Activated CD8-positive, alpha-beta T cell treated with anti-CD3 and anti-CD28 coated beads, Interleukin-2, amount 10 ng/mL, durations not matched to agents 7 days and 5 days (primary cell): ENCODE data around the gene COA5. TPM values are rescaled to one million over a fixed set of nuclear protein-coding genes. Genes with fewer than 3 reads are reported as not detected.

Source experiments
- ATAC-seq: fragments of 150-1000 bp; cut with Tn5 transposase; one replicate; pipeline ENCODE4 v1.10.0; 2021; ENCODE audit warnings: moderate library complexity
- CTCF ChIA-PET: fragments of 350-600 bp; sonication (Branson Sonifier 250); formaldehyde crosslinking; loops from one replicate; lab custom pipeline; 2021; ENCODE audit warnings: antibody characterized with exemption; lab: Charles Lee
- POLR2A ChIA-PET: fragments of 350-600 bp; sonication (Branson Sonifier 250); formaldehyde crosslinking; loops from one replicate; lab custom pipeline; 2021; ENCODE audit warnings: antibody characterized with exemption; lab: Charles Lee
- DNase-seq: peaks from one replicate; pipeline ENCODE4 v3.0.0-alpha.2; 2020
- H3K27ac Mint-ChIP-seq: one replicate; pipeline ENCODE4 v1.8.0; 2021; ENCODE audit warnings: mild to moderate bottlenecking, mixed read lengths
- H3K27me3 Mint-ChIP-seq: one replicate; pipeline ENCODE4 v1.8.0; 2021; ENCODE audit warnings: low read depth, mixed read lengths
- H3K36me3 Mint-ChIP-seq: one replicate; pipeline ENCODE4 v1.8.0; 2021; ENCODE audit warnings: low read depth, mixed read lengths
- H3K4me1 Mint-ChIP-seq: one replicate; pipeline ENCODE4 v1.8.0; 2021; ENCODE audit warnings: low read depth, mixed read lengths
- H3K4me3 Mint-ChIP-seq: one replicate; pipeline ENCODE4 v1.8.0; 2021; ENCODE audit warnings: mild to moderate bottlenecking, mixed read lengths
- H3K9me3 Mint-ChIP-seq: one replicate; pipeline ENCODE4 v1.8.0; 2022; ENCODE audit warnings: mixed read lengths; ENCODE audit not compliant: insufficient read depth
- total RNA-seq, 2 experiments: library from RNA; stranded (reverse); gene quantifications; one replicate each; pipeline ENCODE4 v1.2.3, GENCODE V29; 2021

COA5 gene
- total RNA-seq, 2 experiments from 2014 or later = 18.8 to 21.8 TPM

GRCh38 chr2:98571796-98572195 lies 36.5 kb downstream of the COA5 start:
- H3K27me3 Mint-ChIP-seq = no peaks in the 10 kb centered on the region
- H3K4me3 Mint-ChIP-seq = no peak overlapping the region
- H3K4me1 Mint-ChIP-seq = peaks cover 2% of the 10 kb centered on the region
- CTCF ChIA-PET = interaction anchor here (0.7 kb wide), 1 partner anchor 12 kb away, joined by 3 read pairs; no protein-coding TSS in a partner anchor
- DNase-seq (no peak), ATAC-seq (no peak)
- no peaks in the 10 kb centered on the region for H3K9me3 Mint-ChIP-seq
- no peak overlapping the region for H3K27ac Mint-ChIP-seq
- POLR2A ChIA-PET = no interaction called here
- peaks cover 79% of the 10 kb centered on the region for H3K36me3 Mint-ChIP-seq

DNA sequence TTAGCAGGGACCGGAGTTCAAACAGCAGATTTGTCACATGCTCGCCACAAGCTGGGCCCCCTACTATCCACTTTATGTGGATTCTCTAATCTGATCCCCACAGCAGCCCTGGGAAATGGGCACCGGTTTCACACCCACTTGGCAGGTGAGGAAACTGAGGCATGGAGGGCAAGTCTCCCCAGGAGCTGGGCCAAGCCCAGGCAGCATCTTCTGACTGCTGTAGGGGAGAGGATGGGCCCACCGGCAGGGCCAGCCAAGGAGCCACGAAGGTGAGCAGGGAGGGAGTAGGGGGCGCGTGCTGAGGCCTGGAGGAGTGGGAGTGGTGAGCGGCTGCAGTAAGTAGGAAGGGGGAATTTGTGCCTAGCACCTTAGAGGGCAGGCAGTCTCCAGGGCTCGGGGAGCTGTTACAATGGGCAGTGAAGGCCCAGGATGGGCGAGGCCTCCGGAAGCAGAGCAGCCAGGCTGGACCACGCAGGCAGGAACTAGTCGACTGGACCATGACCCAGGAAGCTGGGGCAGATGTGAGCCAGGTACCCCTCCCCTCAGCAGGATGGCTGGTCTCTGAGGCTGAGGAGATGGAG lies 37.1 kb downstream of the COA5 start:
- Mint-ChIP-seq H3K36me3 (peaks cover 79% of the 10 kb centered on the region), H3K27me3 (no peaks in the 10 kb centered on the region), H3K27ac (peak overlapping the region; percentile 46), H3K4me3 (no peak overlapping the region), H3K4me1 (peaks cover 2% of the 10 kb centered on the region), H3K9me3 (no peaks in the 10 kb centered on the region)
- CTCF ChIA-PET = interaction anchor here (0.7 to 3.7 kb wide), 2 partner anchors 12 kb away, joined by 3 to 43 read pairs; no protein-coding TSS in a partner anchor
- no peak for ATAC-seq
- no peak for DNase-seq
- POLR2A ChIA-PET = no interaction called here

- Mint-ChIP-seq H3K4me3 (no peak overlapping the region), H3K27ac (peak overlapping the region; percentile 69), H3K27me3 (no peaks in the 10 kb centered on the region)
Observed at GRCh38 chr2:98570356-98570755, 38.0 kb downstream of the COA5 start.

GRCh38 chr2:98569915-98570314 lies 38.4 kb downstream of the COA5 start:
- ATAC-seq (no peak), DNase-seq (no peak)
- H3K36me3 Mint-ChIP-seq = peaks cover 79% of the 10 kb centered on the region
- H3K27me3 Mint-ChIP-seq = no peaks in the 10 kb centered on the region
- no peak overlapping the region for H3K4me3 Mint-ChIP-seq
- no peaks in the 10 kb centered on the region for H3K9me3 Mint-ChIP-seq
- peaks cover 10% of the 10 kb centered on the region for H3K4me1 Mint-ChIP-seq
- POLR2A ChIA-PET = no interaction called here
- CTCF ChIA-PET = interaction anchor here (1.9 to 3.7 kb wide), 2 partner anchors 11 to 185 kb away, joined by 5 to 43 read pairs; no protein-coding TSS in a partner anchor
- H3K27ac Mint-ChIP-seq = peak overlapping the region; percentile 69

More at GRCh38 chr2:98570356-98570755, 38.0 kb downstream of the COA5 start:
- ATAC-seq (no peak), DNase-seq (no peak)
- ChIA-PET CTCF (interaction anchor here (1.9 to 3.7 kb wide), 2 partner anchors 12 to 185 kb away, joined by 5 to 43 read pairs; no protein-coding TSS in a partner anchor), POLR2A (no interaction called here)
- H3K4me1 Mint-ChIP-seq = peaks cover 6% of the 10 kb centered on the region
- H3K36me3 Mint-ChIP-seq = peaks cover 80% of the 10 kb centered on the region
- H3K9me3 Mint-ChIP-seq = no peaks in the 10 kb centered on the region

DNA sequence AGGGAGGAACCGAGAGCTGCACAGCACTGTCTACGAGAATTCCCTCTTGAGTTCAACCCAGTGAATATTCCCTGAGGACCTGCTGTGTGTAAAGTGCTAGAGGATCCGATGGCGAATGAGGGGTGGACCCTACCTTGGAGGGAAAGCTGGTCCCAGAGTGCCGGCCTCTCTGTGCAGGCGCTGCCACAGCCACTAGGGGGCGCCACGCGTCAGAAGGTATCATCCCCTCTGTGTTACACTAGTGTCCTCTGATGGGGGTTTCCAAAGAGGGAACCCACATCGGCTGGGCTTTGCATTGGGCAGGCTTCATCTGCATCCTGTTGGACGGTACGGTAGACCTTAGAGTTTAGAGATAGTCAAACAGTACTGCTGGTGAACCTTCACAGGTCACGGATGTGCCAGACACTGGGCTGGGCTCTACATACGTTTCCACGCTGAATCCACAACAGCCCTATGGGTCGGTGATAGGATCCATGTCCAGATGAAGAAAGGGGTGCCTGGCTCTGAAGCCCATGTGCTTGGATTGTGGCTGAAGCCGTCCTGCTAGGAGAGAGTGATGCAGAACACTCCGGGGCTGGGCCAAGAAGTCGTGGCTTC lies 39.0 kb downstream of the COA5 start:
- no peaks in the 10 kb centered on the region for H3K27me3 Mint-ChIP-seq
- peak overlapping the region; percentile 69 for H3K27ac Mint-ChIP-seq
- H3K9me3 Mint-ChIP-seq = no peaks in the 10 kb centered on the region
- ATAC-seq = peak; percentile 76
- peaks cover 79% of the 10 kb centered on the region for H3K36me3 Mint-ChIP-seq
- CTCF ChIA-PET = interaction anchor here (0.7 to 3.7 kb wide), 19 partner anchors 10 to 812 kb away, joined by 3 to 43 read pairs (median 4); no protein-coding TSS in a partner anchor
- no peak overlapping the region for H3K4me3 Mint-ChIP-seq
- peaks cover 14% of the 10 kb centered on the region for H3K4me1 Mint-ChIP-seq
- DNase-seq = peak; percentile 73
- POLR2A ChIA-PET = no interaction called here

GRCh38 chr2:98568161-98568956 lies 40.0 kb downstream of the COA5 start:
- Mint-ChIP-seq H3K27me3 (no peaks in the 10 kb centered on the region), H3K27ac (peak overlapping the region; percentile 60), H3K36me3 (peaks cover 81% of the 10 kb centered on the region), H3K4me1 (peaks cover 16% of the 10 kb centered on the region), H3K4me3 (no peak overlapping the region), H3K9me3 (no peaks in the 10 kb centered on the region)
- POLR2A ChIA-PET = no interaction called here
- DNase-seq (no peak), ATAC-seq (no peak)
- CTCF ChIA-PET = interaction anchor here (0.7 to 3.7 kb wide), 20 partner anchors 9 to 811 kb away, joined by 3 to 43 read pairs (median 4); no protein-coding TSS in a partner anchor

- DNase-seq (no peak), ATAC-seq (no peak)
- CTCF ChIA-PET = no interaction called here
- H3K27ac Mint-ChIP-seq = no peak overlapping the region
- no peaks in the 10 kb centered on the region for H3K27me3 Mint-ChIP-seq
- no peak overlapping the region for H3K4me3 Mint-ChIP-seq
- H3K9me3 Mint-ChIP-seq = no peaks in the 10 kb centered on the region
- POLR2A ChIA-PET = no interaction called here
- H3K4me1 Mint-ChIP-seq = peaks cover 30% of the 10 kb centered on the region
- H3K36me3 Mint-ChIP-seq = peaks cover 78% of the 10 kb centered on the region
Observed at GRCh38 chr2:98565941-98566340, 42.4 kb downstream of the COA5 start.

DNA sequence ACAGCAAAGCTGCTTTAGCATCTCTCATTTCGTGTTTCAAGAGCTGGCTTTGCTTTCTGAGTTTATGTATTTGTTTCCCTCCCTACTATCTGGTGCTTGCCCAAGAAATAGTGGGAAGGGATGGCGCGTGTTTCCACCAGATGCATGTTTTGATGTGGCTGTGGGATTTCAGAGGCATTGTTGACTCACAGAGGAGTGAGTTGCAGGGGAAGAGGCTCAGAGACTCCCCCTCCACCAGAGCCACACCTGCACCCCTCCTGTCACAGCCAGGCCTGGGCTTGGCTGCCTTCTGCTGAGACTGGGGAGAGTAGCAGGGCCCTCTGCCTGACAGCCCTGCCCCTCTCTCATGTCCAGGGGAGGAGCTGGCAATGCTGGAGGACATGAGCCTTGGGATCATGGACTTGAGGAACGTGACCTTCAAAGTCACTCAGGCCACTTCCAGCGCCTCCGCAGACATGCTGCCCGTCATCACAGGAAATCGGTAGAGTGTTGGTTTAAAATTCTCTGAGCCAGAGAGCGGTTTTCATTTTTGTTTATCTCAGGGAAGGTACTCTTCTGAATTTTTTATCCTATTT lies 42.9 kb downstream of the COA5 start:
- POLR2A ChIA-PET = no interaction called here
- Mint-ChIP-seq H3K27ac (peak overlapping the region; percentile 49), H3K27me3 (no peaks in the 10 kb centered on the region), H3K4me1 (peaks cover 35% of the 10 kb centered on the region), H3K9me3 (no peaks in the 10 kb centered on the region), H3K4me3 (no peak overlapping the region), H3K36me3 (peaks cover 78% of the 10 kb centered on the region)
- ATAC-seq (no peak), DNase-seq (no peak)
- CTCF ChIA-PET = no interaction called here

GRCh38 chr2:98564541-98565132 lies 43.7 kb downstream of the COA5 start:
- Mint-ChIP-seq H3K4me1 (peaks cover 43% of the 10 kb centered on the region), H3K9me3 (no peaks in the 10 kb centered on the region), H3K4me3 (no peak overlapping the region), H3K27ac (no peak overlapping the region), H3K36me3 (peaks cover 78% of the 10 kb centered on the region), H3K27me3 (no peaks in the 10 kb centered on the region)
- ChIA-PET POLR2A (no interaction called here), CTCF (no interaction called here)
- ATAC-seq = no peak
- DNase-seq = no peak

- Mint-ChIP-seq H3K27me3 (no peaks in the 10 kb centered on the region), H3K4me3 (no peak overlapping the region), H3K4me1 (peaks cover 54% of the 10 kb centered on the region), H3K9me3 (no peaks in the 10 kb centered on the region), H3K36me3 (peaks cover 80% of the 10 kb centered on the region), H3K27ac (peak overlapping the region; percentile 68)
- CTCF ChIA-PET = interaction anchor here (1.4 kb wide), 1 partner anchor 150 kb away, joined by 5 read pairs; no protein-coding TSS in a partner anchor
- POLR2A ChIA-PET = no interaction called here
- ATAC-seq (no peak), DNase-seq (no peak)
Observed at GRCh38 chr2:98563394-98563793, 44.9 kb downstream of the COA5 start.
